GM12878 (cell line): Measurements from ENCODE around the gene AKT1. TPM values are rescaled to one million over a fixed set of nuclear protein-coding genes. Genes with fewer than 3 reads are reported as not detected.

ENCODE experiments used
- ATAC-seq: fragments of 200-7000 bp; cut with Tn5 transposase; 3 replicates; pipeline ENCODE4 v1.9.1; 2020; ENCODE audit warnings: mild to moderate bottlenecking, moderate library complexity
- BruUV-seq: library from RNA; stranded (reverse); fragments of 400-500 nt; replicated peaks from 2 replicates; lab custom pipeline; 2021; lab: Mats Ljungman, UMichigan
- CTCF ChIA-PET: fragments of 300-600 bp; sonication (Branson Sonifier 250); formaldehyde crosslinking; extraction: SDS; loops from one replicate; lab custom pipeline; 2021; ENCODE audit warnings: inconsistent platforms; lab: Yijun Ruan, JAX
- POLR2A ChIA-PET: fragments of 350-600 bp; formaldehyde crosslinking; extraction: SDS; loops from one replicate; lab custom pipeline; 2021; ENCODE audit warnings: inconsistent platforms; lab: Charles Lee
- RAD21 ChIA-PET: fragments of 300-600 bp; sonication (Branson Sonifier 250); formaldehyde crosslinking; loops from one replicate; lab custom pipeline; 2023; ENCODE audit warnings: antibody characterized with exemption; ENCODE audit not compliant: unreplicated experiment; lab: Charles Lee
- SMC1A ChIA-PET: fragments of 300-600 bp; sonication (Branson Sonifier 250); formaldehyde crosslinking; loops from one replicate; lab custom pipeline; 2023; ENCODE audit not compliant: unreplicated experiment, uncharacterized antibody; lab: Charles Lee
- DNase-seq: peaks from one replicate; pipeline ENCODE4 v3.0.0-alpha.2; 2011; ENCODE audit warnings: low read depth, low spot score
- FAIRE-seq: peaks from 3 replicates; lab custom pipeline; 2011; peaks lifted over from hg19 to GRCh38; lab: Jason Lieb, UNC
- H2AFZ ChIP-seq: 2 replicates; pipeline ENCODE4 v1.6.0; 2011; ENCODE audit warnings: low read depth, low read length, control low read depth; ENCODE audit not compliant: control insufficient read depth
- H3K27ac ChIP-seq: 2 replicates; pipeline ENCODE4 v1.5.1; 2011; ENCODE audit warnings: control low read depth; ENCODE audit not compliant: control insufficient read depth, insufficient read depth
- H3K27me3 ChIP-seq, 2 experiments: replicated peaks in 1 of 2; 2 replicates each; pipeline versions ENCODE4 v1.6.0 to v1.6.1; 2011; ENCODE audit warnings: low read length in 1 of 2; ENCODE audit not compliant: control insufficient read depth in 2 of 2, insufficient read depth in 2 of 2
- H3K36me3 ChIP-seq, 2 experiments: 2 replicates each; pipeline ENCODE4 v1.5.1; 2011; ENCODE audit warnings: low read length in 1 of 2; ENCODE audit not compliant: control insufficient read depth in 2 of 2, insufficient read depth in 2 of 2
- H3K4me1 ChIP-seq: 2 replicates; pipeline ENCODE4 v1.6.1; 2011; ENCODE audit warnings: mild to moderate bottlenecking, low read length, moderate library complexity, mixed read lengths; ENCODE audit not compliant: control insufficient read depth, insufficient read depth
- H3K4me2 ChIP-seq: 2 replicates; pipeline ENCODE4 v1.6.0; 2011; ENCODE audit warnings: control low read depth; ENCODE audit not compliant: control insufficient read depth, insufficient read depth
- H3K4me3 ChIP-seq: fragments of 200-600 bp; sonication (generic); 2 replicates; pipeline ENCODE4 v1.5.1; 2016
- H3K79me2 ChIP-seq: 2 replicates; pipeline ENCODE4 v1.6.0; 2011; ENCODE audit warnings: low read length; ENCODE audit not compliant: control insufficient read depth, insufficient read depth
- H3K9ac ChIP-seq: 2 replicates; pipeline ENCODE4 v1.8.0; 2011; ENCODE audit warnings: low read length, control low read depth, mixed read lengths; ENCODE audit not compliant: control insufficient read depth, insufficient read depth
- H3K9me3 ChIP-seq: replicated peaks from 3 replicates; pipeline ENCODE4 v1.5.1; 2011; ENCODE audit warnings: mild to moderate bottlenecking, low read length; ENCODE audit not compliant: control insufficient read depth, insufficient read depth
- H4K20me1 ChIP-seq: 2 replicates; pipeline ENCODE4 v1.6.0; 2011; ENCODE audit not compliant: control insufficient read depth, insufficient read depth
- CBX5 ChIP-seq: sonication (generic); IDR thresholded peaks from 2 replicates; pipeline ENCODE4 v1.6.1; 2016; ENCODE audit warnings: low read depth, moderate library complexity, mild to moderate bottlenecking, inconsistent platforms
- CHD2 ChIP-seq: IDR thresholded peaks from 2 replicates; pipeline ENCODE4 v1.6.1; 2011; ENCODE audit warnings: low read depth, low read length, improper control_type of control experiment, borderline replicate concordance
- CTCF ChIP-seq, 3 experiments: IDR thresholded peaks in 2 of 3; conservative IDR thresholded peaks in 1 of 3; 2 replicates each; pipeline ENCODE4 v1.5.1; 2011; ENCODE audit warnings: low read depth in 3 of 3, low read length in 3 of 3, mild to moderate bottlenecking in 3 of 3, control low read depth in 2 of 3, moderate library complexity in 2 of 3, inconsistent platforms in 1 of 3, mixed read lengths in 1 of 3; ENCODE audit not compliant: control insufficient read depth in 2 of 3, insufficient read depth in 1 of 3; ENCODE audit errors: extremely low read depth in 1 of 3
- EP300 ChIP-seq, 2 experiments: fragments of 150-350 bp in 1 of 2; IDR thresholded peaks; 2 replicates each; pipeline ENCODE4 v1.6.1; 2011 to 2012; ENCODE audit warnings: low read depth in 2 of 2, low read length in 2 of 2, borderline replicate concordance in 1 of 2, improper control_type of control experiment in 1 of 2, inconsistent platforms in 1 of 2; ENCODE audit not compliant: control insufficient read depth in 1 of 2
- IRF5 ChIP-seq: fragments of 450-650 bp; IDR thresholded peaks from 2 replicates; pipeline ENCODE4 v1.6.1; 2017; ENCODE audit warnings: borderline replicate concordance
- POLR2AphosphoS2 ChIP-seq: IDR thresholded peaks from 2 replicates; pipeline ENCODE4 v1.6.1; 2011; ENCODE audit warnings: low read depth, mild to moderate bottlenecking, low read length, improper control_type of control experiment, moderate library complexity
- SPI1 ChIP-seq: IDR thresholded peaks from 2 replicates; pipeline ENCODE4 v1.6.1; 2011; ENCODE audit warnings: low read depth, mild to moderate bottlenecking, low read length, moderate library complexity, borderline replicate concordance; ENCODE audit not compliant: insufficient read depth
- whole genome bisulfite sequencing: methylation state at CpG from one replicate; pipeline ENCODE4 v1.1.6; 2016; ENCODE audit warnings: low lambda C conversion rate; ENCODE audit not compliant: insufficient replicate concordance, insufficient coverage; ENCODE audit errors: missing lambda C conversion rate; 5-methylcytosine and 5-hydroxymethylcytosine counted together
- in situ Hi-C: fragments of 300-500 bp; cut with MboI; formaldehyde crosslinking; loops from 9 replicates; pipeline ENCODE4 v1.14.3; 2018; ENCODE audit warnings: mixed read lengths
- intact Hi-C: fragments of 100-400 bp; cut with micrococcal nuclease; formaldehyde crosslinking; loops from one replicate; pipeline ENCODE4 v1.14.2; 2022; ENCODE audit not compliant: unreplicated experiment
- polyA plus RNA-seq, 11 experiments: library from polyadenylated mRNA; depleted of rRNA in 4 of 11; unstranded in 6 of 11; stranded (reverse) in 5 of 11; fragments of >200 nt; fragmentation: Nextera tagmentation in 4 of 11; fragmentation: Illumina TruSeq in 1 of 11; extraction: Ambion mirVana in 4 of 11; extraction: Trizol in 1 of 11; gene quantifications; 1 replicate in 1 of 11; 2 replicates in 10 of 11; pipeline versions ENCODE4 v1.2.1 to v1.2.3, GENCODE V29; 2011 to 2016; ENCODE audit warnings: inconsistent platforms in 2 of 11, missing spikeins in 2 of 11, low read depth in 1 of 11
- total RNA-seq, 4 experiments: library from RNA; depleted of rRNA in 3 of 4; stranded (reverse); fragments of >200 nt in 3 of 4; fragmentation: Illumina TruSeq in 1 of 4; extraction: Trizol in 1 of 4; gene quantifications; 2 replicates each; pipeline versions ENCODE4 v1.2.1 to v1.2.3, GENCODE V29; 2013 to 2021

The AKT1 gene
- total and polyA plus RNA-seq, 10 of the 15 experiments (the other 5 are each of a cell fraction or from before 2014, with no cell fraction given), result 0.63 to 110 (median 58.9) TPM

- H3K79me2 ChIP-seq, result no peaks in the 10 kb centered on the region
- in situ Hi-C loops (no loop called here), intact Hi-C loops (no loop called here)
- no peaks in the 10 kb centered on the region; the same call in 1 of the 2 replicates for H3K4me1 ChIP-seq
- RAD21 ChIA-PET, result interaction anchor here (3.5 kb wide), 1 partner anchor 18 kb away, joined by 8 read pairs; the partner anchor contains the start of gene SIVA1
- 0 out of 3 replicates have a peak, but pooled peaks have one; percentile 17 for ATAC-seq
- no peak overlapping the region for H3K4me3 ChIP-seq
- POLR2A ChIA-PET, result no interaction called here
- H3K27me3 ChIP-seq, result no peaks in the 10 kb centered on the region
- no peak overlapping the region for H3K9ac ChIP-seq
- WGBS, result 78% methylated on average over 5 of the region's 5 CpGs
- H3K36me3 ChIP-seq, result peaks cover 5 to 20% of the 10 kb centered on the region in 2 experiments; a peak in 3 of 4 replicates
- SMC1A ChIA-PET, result no interaction called here
- no peak overlapping the region for H3K4me2 ChIP-seq
- H3K9me3 ChIP-seq, result no peaks in the 10 kb centered on the region; the same call in 2 of the 3 replicates
- no peak overlapping the region for H2AFZ ChIP-seq
- DNase-seq, result no peak
- FAIRE-seq, result no peak
- no TSS peak for BruUV-seq
- no peak overlapping the region for H3K27ac ChIP-seq
- CTCF ChIA-PET, result interaction anchor here (0.7 to 1.6 kb wide), 4 partner anchors 18 to 55 kb away, joined by 3 to 16 read pairs (median 3); partner anchors contain the start of gene SIVA1
- H4K20me1 ChIP-seq, result no peaks in the 10 kb centered on the region
- TF ChIP-seq POLR2AphosphoS2 (no peak), EP300 (IDR thresholded peaks at IDR 0.05; ENCODE audit: borderline replicate concordance in 1 of 2, control insufficient read depth in 1 of 2, low read depth in 2 of 2, low read length in 2 of 2) (no peak), SPI1 (no peak), CBX5 (peak; percentile 93; the same call in 1 of the 2 replicates), CTCF (IDR thresholded peaks at IDR 0.05 in 2 of 3, conservative IDR thresholded peaks at IDR 0.05 in 1 of 3; ENCODE audit: control insufficient read depth in 2 of 3, extremely low read depth in 1 of 3, insufficient read depth in 1 of 3, low read depth in 3 of 3, low read length in 3 of 3) (peak; percentile 4 to 69 (median 67); a peak in 4 of 6 replicates), IRF5 (no peak), CHD2 (no peak)
Measured at GRCh38 chr14:104770851-104771272, 24.7 kb downstream of the AKT1 start.
